Stimulated activated CD8-positive, alpha-beta memory T cell treated with anti-CD3 and anti-CD28 coated beads, Interleukin-15, amount 100 ng/mL, for 24 hours (primary cell): ENCODE data around the gene MLLT1.

Experiments
- DNase-seq: peaks from one replicate; pipeline ENCODE4 v3.0.0-alpha.2; 2020; ENCODE audit warnings: low read depth

MLLT1 gene

DNA sequence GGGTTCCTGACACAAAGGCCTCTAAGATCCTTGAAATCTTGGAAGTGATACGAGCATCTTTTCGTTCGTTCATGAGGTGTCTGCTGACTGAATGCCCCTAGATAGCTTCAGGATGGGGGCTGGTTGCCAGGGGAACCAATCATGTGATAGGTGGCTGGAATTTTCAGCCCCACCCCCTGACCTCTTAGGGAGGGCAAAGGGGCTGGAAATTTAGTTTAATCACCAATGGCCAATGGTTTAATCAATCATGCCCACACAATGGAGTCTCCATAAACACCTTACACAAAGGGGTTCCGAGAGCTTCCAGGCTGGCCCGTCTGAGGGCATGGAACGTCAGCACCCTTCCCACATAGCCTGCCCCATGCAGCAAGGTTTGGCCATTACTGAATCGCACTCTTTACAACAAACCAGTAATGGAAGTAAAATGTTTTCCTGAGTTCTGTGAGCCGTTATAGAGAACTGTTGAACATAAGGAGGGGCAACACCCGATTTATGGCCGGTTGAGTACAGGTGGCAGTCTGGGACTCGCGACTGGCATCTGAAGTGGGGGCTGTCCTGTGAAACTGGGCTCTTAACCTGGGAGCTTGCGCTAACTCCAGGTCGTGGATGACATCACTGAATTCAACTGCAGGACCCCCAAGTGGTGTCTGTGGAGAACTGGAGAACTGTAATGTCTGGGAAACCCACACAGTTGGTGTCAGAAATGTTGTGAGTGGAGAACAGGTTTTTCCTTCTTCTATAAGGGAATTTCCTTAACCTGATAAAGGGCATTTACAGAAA lies 25.6 kb downstream of the MLLT1 start:
- DNase-seq, result no peak

DNA sequence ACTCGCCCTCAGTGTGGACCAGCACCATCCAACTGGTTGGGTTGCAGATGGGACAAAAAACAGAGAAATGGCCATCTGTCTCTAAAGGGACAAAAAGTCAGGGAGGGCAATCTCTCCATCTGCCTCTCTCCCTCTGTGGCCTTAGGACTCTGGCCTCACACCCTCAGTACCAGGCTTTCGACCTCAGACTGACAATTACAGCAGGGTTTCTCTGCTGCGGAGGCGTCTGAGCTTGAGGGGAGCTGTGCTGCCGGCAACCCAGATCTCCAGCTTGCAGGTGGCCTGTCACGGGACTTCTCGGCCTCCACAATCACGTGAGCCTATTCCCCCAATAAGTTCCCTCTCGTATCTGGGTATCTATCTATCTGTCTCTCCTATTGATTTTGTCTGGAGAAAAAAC lies 27.7 kb downstream of the MLLT1 start:
- DNase-seq, result no peak

DNA sequence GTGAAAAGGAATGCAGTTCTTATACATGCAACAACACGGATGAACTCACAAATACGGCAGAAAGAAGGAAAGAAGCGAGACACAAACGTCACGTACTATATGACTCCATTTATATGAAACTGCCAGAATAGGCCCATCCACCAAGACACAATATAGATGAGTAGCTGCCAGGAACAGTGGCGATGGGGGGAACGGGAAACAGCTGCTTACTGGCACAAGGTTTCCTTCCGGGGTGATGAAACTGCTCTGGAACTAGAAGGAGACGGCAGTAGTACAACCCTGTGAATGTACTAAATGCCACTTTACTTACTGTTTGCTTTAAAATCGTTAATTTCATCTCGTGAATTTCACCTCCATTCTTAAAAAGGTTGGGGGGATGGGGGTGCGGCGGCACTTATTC lies 28.9 kb downstream of the MLLT1 start:
- no peak for DNase-seq

DNA sequence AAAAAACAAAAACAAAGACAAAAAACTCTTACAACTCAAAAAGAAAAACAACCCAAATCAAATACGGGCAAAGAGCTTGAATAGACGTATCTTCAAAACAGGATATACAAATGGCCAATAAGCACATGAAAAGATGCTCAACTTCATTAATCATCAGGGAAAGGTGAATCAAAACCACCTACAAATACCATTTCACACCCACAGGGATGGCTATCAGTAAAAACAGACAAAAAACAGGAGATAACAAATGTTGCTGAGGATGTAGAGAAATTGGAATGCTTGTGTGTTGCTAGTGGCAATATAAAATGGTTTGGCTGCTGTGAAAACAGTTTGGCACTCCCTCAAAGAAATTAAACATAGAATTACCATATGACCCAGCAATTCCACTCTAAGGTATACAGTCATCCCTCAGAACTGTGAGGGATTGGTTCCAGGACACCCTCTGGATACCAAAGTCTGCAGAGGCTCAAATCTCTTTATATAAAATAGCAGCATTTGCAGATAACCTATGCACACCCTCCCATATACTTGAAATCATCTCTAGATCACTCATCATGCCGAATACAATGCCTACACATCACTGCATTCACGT lies 29.7 kb downstream of the MLLT1 start:
- DNase-seq, result no peak

- no peak for DNase-seq
These were observed 30.5 kb downstream of the MLLT1 start for GRCh38 chr19:6249296-6249695.

GRCh38 chr19:6248844-6249243 lies 30.9 kb downstream of the MLLT1 start:
- DNase-seq, result no peak

DNA sequence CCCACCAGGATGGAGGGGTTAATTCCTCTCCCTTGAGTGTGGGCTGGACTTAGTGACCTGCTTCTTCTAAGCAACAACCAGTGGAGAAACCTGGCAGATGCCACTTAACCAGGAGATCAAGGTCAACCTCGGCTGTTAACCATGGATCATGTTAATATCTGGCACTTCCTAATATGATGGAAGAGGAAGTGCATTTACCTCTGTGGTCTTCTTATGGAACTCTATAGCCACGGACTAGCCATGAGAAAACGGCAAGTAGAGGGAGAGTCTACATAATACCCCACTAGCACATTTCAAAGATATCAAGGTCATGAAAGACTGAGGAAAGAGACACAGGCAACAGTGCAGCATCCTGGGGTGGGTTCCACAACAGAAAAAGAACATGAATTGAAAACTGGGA lies 31.4 kb downstream of the MLLT1 start:
- DNase-seq, result no peak

DNA sequence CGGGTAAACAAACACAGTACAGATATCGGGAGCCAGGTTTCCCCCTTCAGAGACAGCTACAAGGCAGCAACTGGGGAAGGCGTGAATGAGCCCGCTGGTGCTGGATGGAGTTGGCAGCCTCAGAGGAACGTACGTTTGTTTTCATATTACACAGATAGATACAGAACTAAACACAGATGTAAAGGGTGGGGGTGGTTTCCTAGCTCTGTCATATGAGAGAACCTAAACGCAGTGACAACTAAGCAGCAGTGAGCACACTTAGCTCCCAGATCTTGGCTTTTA lies 32.8 kb downstream of the MLLT1 start:
- DNase-seq, result no peak

- DNase-seq, result no peak
These were observed 33.4 kb downstream of the MLLT1 start for GRCh38 chr19:6246174-6247006.

DNA sequence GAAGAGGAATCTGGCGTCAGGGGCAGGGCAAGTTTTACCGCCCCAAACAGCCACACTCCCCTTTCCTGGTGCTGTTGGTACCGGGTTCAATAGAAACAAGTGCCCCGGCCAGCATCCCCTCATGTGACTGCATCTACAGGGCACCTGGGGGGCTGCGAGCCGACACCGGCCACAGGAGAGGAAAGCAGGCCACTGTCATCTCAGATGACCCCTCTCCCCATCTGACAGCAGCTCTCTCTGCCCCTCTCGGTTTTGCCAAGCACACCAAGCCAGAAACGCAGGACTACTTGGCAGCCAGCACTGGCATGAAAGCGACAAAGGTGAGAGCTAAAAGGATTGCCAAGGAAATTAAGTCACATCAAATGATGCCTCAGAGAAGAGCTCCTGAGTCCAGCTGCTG lies 37.1 kb downstream of the MLLT1 start:
- DNase-seq, result no peak

GRCh38 chr19:6241680-6242377 lies 37.9 kb downstream of the MLLT1 start:
- no peak for DNase-seq

- no peak for DNase-seq
These were observed 38.7 kb downstream of the MLLT1 start for GRCh38 chr19:6241056-6241455.

- DNase-seq, result no peak
These were observed 39.7 kb downstream of the MLLT1 start for GRCh38 chr19:6239871-6240676.

DNA sequence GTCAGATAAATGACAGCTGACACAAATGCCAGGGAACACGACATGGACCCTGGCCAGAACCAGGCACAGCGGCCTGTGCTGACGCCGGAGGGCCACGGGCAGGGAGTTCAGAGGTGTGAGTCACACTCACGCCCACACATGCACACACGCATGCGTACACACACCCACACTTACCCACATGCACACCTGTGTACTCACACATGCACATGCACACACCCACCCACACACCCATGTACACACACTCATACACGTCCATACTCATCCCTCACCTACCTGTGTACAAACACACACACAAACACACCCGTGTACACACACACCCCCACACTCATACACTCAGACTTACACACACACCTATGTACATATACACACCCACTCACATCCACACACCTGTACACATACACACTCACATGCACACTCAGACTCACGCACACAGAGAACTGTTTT lies 40.4 kb downstream of the MLLT1 start:
- no peak for DNase-seq

DNA sequence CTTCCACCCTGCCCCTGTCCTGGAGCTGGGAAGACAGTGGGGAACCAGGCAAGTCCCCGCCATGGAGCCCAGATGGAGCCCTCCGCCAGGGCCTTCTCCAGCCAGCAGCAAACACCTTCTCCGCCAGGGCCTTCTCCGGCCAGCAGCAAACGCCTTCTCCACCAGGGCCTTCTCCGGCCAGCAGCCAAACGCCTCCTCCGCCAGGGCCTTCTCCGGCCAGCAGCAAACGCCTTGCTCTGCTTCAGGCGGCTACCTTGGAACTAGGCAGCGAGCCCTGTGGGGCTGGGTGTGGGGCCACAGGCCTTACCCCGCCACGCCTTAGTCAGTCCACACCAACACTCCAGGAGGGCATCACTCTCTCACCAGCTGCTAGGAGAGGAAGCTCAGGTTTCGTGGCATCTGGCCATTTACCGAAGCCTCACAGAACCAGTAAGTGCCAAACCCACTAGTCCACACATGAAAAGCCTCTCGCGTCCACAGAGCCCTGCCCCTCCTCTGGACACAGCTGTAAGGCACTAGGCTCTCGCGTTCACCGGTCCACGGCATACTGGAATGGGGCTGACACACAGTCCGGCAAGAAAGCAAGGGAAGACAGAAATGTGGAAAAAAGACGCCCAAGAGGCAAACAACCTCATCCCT lies 41.0 kb downstream of the MLLT1 start:
- no peak for DNase-seq

DNA sequence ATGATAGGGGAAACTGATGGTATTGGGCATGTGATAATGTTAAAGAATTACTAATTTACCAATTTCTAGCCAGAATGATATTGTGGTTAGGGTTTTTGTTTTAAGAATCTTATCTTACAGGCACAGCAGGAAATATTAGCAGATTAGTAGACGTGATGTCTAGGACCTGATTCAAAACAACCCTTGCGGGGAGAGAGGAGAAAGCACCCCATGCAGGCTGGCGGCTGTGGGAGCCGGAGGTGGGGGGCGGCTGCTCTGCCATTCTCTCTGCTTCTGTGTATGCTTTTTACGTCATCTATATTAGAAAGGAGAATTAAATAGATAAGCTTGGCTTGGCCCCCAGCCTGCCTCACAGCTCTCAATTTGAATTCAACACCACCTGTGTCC lies 41.5 kb downstream of the MLLT1 start:
- DNase-seq, result no peak

DNA sequence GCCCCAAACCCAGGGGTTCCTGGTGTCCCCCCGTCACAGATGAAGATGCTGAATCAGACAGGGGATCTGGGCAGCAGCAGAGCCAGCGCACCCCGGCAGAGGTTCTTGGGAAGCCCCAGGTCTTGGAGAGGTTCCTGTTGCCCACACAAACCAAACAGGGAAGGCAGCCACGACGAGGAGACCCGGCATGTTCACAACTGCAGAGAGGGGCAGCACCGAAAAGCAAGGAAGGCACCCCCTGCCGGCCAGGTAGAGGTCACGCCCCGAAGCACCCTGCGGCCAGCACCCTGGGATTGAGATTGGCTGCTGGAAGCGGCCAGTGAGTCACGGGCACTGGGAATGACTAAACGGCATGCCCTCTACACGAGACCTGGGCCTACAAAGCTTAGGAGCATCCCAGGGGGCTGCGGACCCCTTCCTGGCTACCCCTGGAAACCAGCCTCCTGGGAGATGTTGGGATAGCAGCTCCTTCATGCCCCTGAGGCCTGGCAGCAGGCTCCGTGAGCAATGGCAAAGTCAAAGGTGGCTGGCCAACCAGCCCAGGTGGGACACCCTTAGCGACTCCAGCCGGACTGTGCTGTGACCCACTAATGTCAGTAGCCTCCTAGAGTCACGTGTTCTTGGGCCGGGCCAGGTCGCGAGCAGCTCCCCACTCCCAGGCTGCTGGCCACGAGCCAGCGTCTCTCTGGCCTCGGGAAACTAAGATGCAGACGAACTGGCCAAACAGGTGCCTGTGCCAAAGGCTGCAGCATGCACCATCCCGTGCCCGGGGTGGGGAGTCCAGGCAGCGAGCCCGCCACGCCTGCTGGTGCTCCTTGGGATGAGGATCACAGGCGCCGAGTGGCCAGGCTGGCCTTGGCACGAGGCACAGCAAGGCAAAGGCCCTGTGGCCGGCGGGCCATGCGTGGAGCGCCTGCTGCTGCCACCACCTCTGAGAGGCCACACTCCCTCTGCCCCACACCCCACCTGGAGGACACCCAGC lies 43.2 kb downstream of the MLLT1 start:
- DNase-seq, result no peak

DNA sequence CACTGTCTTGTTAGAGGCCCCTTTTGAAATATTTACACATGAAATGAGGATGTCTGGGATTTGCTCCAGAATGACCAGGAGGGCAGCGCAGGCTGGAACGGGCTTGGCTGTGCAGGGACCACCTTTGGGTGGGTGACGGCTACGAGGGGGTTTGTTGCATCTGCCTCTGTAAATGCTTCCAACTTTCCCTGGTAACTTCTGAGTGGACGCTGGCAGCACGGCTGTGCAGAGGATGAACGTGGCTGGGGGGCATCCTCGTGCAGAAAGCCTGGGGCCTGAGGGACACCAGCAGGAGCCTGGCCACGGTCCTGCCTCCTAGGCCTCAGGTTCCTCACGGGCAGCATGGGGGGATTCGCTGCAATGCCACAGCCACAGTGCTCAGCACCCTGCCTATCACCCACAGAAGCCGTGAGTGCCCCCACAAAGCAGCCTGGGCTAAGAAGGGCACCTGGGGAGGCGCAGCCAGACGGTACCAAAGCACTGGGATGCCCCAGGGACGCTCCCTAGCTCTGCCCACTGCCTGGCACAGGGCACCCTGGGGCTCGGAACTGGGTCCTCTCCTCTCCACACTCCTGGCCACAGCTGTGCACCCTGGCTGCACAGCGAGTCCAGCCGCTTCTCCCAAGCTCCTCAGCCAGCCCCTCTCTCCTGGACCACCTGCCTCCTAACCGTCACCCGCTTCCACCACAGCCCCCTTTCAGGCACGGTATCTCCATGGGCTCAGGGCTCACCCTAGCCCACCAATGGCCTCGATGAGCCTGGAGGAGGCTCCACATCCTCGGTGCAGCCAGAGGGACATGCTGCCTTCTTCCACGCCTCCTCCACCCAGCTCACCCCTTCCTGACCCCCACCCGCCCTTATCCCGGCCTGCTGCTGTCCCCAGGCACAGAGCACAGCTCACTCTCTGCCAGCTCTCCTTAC lies 44.5 kb downstream of the MLLT1 start:
- no peak for DNase-seq

- DNase-seq, result no peak
These were observed 45.2 kb downstream of the MLLT1 start for GRCh38 chr19:6234527-6234926.
